ENCODE measurements around the gene MALRD1.

- TF ChIP-seq CTCF (IDR thresholded peaks at IDR 0.05) (no peak), EP300 (IDR thresholded peaks at IDR 0.05) (no peak), POLR2AphosphoS5 (IDR thresholded peaks at IDR 0.05) (no peak)
Measured at GRCh38 chr10:19556666-19557065, 508.1 kb downstream of the MALRD1 start.
